ENCODE measurements around the gene PROCA1.

- TF ChIP-seq CTCF (IDR thresholded peaks at IDR 0.05; ENCODE audit: insufficient read depth, low read depth, low read length) (no peak), EZH2 (IDR thresholded peaks at IDR 0.05; ENCODE audit: insufficient read depth, low read length) (no peak)
Measured at GRCh38 chr17:28728364-28729200, 16.9 kb upstream of the PROCA1 start, which contains the start of gene NEK8.
